ENCODE measurements around the gene PDCD7.

- TF ChIP-seq CTCF (IDR thresholded peaks at IDR 0.05; ENCODE audit: low read depth, low read length): no peak
- no peak for TF ChIP-seq POLR2A (IDR thresholded peaks at IDR 0.05; ENCODE audit: extremely low read depth, insufficient read length)
- TF ChIP-seq MAX (IDR thresholded peaks at IDR 0.05; ENCODE audit: low read depth, low read length): no peak
These were observed 39.2 kb downstream of the PDCD7 start for GRCh38 chr15:65094294-65094995.
